ENCODE results near the gene TSHZ2.

The TSHZ2 gene

GRCh38 chr20:53220482-53221307, 248.5 kb downstream of the TSHZ2 start:
- no peak for DNase-seq (ENCODE audit: low read depth)
- TF ChIP-seq CTCF (IDR thresholded peaks at IDR 0.05; ENCODE audit: low read depth, low read length, missing control alignments) = no peak
- no peak overlapping the region for H3K4me3 ChIP-seq (ENCODE audit: low read depth, low read length)

GRCh38 chr20:53221731-53222130, 249.6 kb downstream of the TSHZ2 start:
- DNase-seq (ENCODE audit: low read depth) = no peak
- H3K4me3 ChIP-seq (ENCODE audit: low read depth, low read length) = no peak overlapping the region
- no peak for TF ChIP-seq CTCF (IDR thresholded peaks at IDR 0.05; ENCODE audit: low read depth, low read length, missing control alignments)

DNA sequence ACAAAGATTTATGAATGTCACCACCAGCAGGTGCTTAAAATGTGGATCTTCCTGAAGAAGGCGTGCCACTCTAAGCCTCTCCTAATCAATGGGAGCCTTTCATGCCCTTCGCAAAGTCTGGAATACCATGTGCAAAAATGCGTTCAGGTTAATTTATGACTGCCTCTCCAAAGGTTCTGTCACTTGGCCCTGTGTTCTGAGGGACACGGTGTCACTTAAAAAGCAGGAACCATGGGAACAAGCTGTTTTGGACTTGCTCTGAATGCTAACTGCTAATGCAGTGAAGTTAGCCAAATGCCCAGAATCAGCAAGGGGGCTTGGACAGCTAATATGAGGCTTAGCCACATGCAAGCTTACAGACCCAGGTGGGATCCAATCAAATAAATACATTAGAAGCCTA, 250.3 kb downstream of the TSHZ2 start:
- no peak for TF ChIP-seq CTCF (IDR thresholded peaks at IDR 0.05; ENCODE audit: low read depth, low read length, missing control alignments)
- H3K4me3 ChIP-seq (ENCODE audit: low read depth, low read length) = no peak overlapping the region
- DNase-seq (ENCODE audit: low read depth) = no peak

DNA sequence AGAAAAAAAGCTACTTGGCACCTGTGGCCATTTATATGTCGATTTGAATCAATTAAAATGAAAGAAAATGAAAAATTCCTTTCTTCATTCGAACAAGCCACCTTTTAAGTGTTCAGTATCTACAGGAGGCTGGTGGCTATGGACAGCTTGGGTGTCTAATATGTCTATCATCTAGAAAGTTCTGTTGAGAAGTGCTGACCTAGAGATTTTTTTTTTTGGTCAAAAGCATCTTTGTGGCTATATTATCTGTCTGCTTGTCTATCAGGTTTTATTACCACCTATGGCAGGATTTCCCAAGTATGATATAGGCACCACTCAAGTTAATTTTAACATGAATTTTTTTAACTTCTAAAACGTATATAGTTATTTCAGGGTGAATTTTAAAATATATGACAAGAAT, 250.8 kb downstream of the TSHZ2 start:
- no peak for DNase-seq (ENCODE audit: low read depth)
- TF ChIP-seq CTCF (IDR thresholded peaks at IDR 0.05; ENCODE audit: low read depth, low read length, missing control alignments) = no peak
- H3K4me3 ChIP-seq (ENCODE audit: low read depth, low read length) = no peak overlapping the region

GRCh38 chr20:53223626-53224172, 251.5 kb downstream of the TSHZ2 start:
- no peak overlapping the region for H3K4me3 ChIP-seq (ENCODE audit: low read depth, low read length)
- no peak for DNase-seq (ENCODE audit: low read depth)
- no peak for TF ChIP-seq CTCF (IDR thresholded peaks at IDR 0.05; ENCODE audit: low read depth, low read length, missing control alignments)

- TF ChIP-seq CTCF (IDR thresholded peaks at IDR 0.05; ENCODE audit: low read depth, low read length, missing control alignments) = no peak
- DNase-seq (ENCODE audit: low read depth) = no peak
- no peak overlapping the region for H3K4me3 ChIP-seq (ENCODE audit: low read depth, low read length)
Measured at GRCh38 chr20:53224851-53225250, 252.7 kb downstream of the TSHZ2 start.

DNA sequence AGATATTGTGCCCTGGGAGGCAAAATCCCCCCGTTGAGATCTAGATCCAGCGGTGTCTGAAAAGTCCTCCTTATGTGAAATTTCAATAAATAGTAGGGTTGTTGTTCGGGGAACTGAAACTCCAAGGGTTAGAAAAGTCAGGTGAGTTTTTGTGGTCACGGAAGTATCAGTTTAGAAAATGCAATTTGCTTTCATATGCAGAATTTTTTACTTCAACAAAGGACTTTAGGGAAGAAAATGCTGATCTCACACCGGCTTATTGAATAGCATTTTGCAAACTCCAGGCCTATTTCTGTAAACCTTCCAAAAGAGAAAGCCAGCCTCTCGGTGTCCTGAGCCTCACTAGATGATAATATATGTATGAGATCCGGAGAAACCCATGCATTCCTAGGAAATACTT, 254.7 kb downstream of the TSHZ2 start:
- no peak for TF ChIP-seq CTCF (IDR thresholded peaks at IDR 0.05; ENCODE audit: low read depth, low read length, missing control alignments)
- no peak overlapping the region for H3K4me3 ChIP-seq (ENCODE audit: low read depth, low read length)
- DNase-seq (ENCODE audit: low read depth) = peak; percentile 24

Data from GM12864 (cell line).